HPDE6-E6E7 (cell line): ENCODE measurements around the gene FIBP.
"Not testable (repeated sequence)": the region's sequence is repeated elsewhere in the genome, so short reads cannot be mapped to it uniquely, and the experiment has no call there.

Experiments used
- DNase-seq: peaks from one replicate; pipeline ENCODE4 v3.0.0; 2011; ENCODE audit warnings: missing footprints; ENCODE audit errors: extremely low spot score

FIBP gene

GRCh38 chr11:65849366-65849765 is 38.9 kb downstream of the FIBP start:
- DNase-seq = no peak

GRCh38 chr11:65848693-65849092 is 39.6 kb downstream of the FIBP start:
- DNase-seq = not testable (repeated sequence)

- DNase-seq = no peak
Measured at GRCh38 chr11:65847746-65848145, 40.5 kb downstream of the FIBP start.

GRCh38 chr11:65844231-65844872 is 43.9 kb downstream of the FIBP start:
- DNase-seq = no peak

GRCh38 chr11:65843811-65844210 is 44.5 kb downstream of the FIBP start:
- DNase-seq = no peak

GRCh38 chr11:65842144-65842543 is 46.1 kb downstream of the FIBP start:
- DNase-seq = no peak

GRCh38 chr11:65834202-65834601 is 54.1 kb downstream of the FIBP start:
- no peak for DNase-seq
